K562 (cell line): ENCODE measurements around the gene PDIA4. TPM values are rescaled to one million over a fixed set of nuclear protein-coding genes. Genes with fewer than 3 reads are reported as not detected.

Experiments
- BCLAF1 ChIP-seq, 2 experiments: fragments of 450-650 bp in 1 of 2; IDR thresholded peaks; 2 replicates each; pipeline ENCODE4 v1.6.1; 2011 to 2017; ENCODE audit warnings: low read depth in 2 of 2, antibody characterized with exemption in 1 of 2, borderline replicate concordance in 1 of 2, low read length in 1 of 2, mild to moderate bottlenecking in 1 of 2, mixed read lengths in 1 of 2; ENCODE audit not compliant: control insufficient read depth in 1 of 2
- BRD9 ChIP-seq: fragments of 450-650 bp; IDR thresholded peaks from 2 replicates; pipeline ENCODE4 v1.6.1; 2018; ENCODE audit warnings: low read depth; ENCODE audit not compliant: partially characterized antibody
- BRF2 ChIP-seq: IDR thresholded peaks from 3 replicates; pipeline ENCODE4 v1.6.1; 2011; ENCODE audit warnings: borderline replicate concordance, mild to moderate bottlenecking; ENCODE audit not compliant: insufficient read length, insufficient read depth
- CBFA2T3 ChIP-seq: fragments of 450-650 bp; IDR thresholded peaks from 2 replicates; pipeline ENCODE4 v1.6.1; 2017
- CBX2 ChIP-seq: fragments of 200-600 bp; sonication (generic); IDR thresholded peaks from one replicate; pipeline ENCODE4 v1.6.1; 2012; ENCODE audit warnings: mild to moderate bottlenecking, low read length, inconsistent platforms; ENCODE audit not compliant: insufficient read depth, poor library complexity, severe bottlenecking
- CGGBP1 ChIP-seq: fragments of 250-450 bp; sonication (Bioruptor Pico); IDR thresholded peaks from 2 replicates; pipeline ENCODE4 v1.9.0; 2021; ENCODE audit warnings: mild to moderate bottlenecking
- HDAC1 ChIP-seq, 2 experiments: fragments of 450-650 bp; IDR thresholded peaks; 2 replicates each; pipeline ENCODE4 v1.6.1; 2016 to 2017; ENCODE audit warnings: inconsistent platforms in 1 of 2, mild to moderate bottlenecking in 1 of 2, moderate library complexity in 1 of 2
- HDAC6 ChIP-seq: IDR thresholded peaks from 2 replicates; pipeline ENCODE4 v1.6.1; 2012; ENCODE audit warnings: low read depth, mild to moderate bottlenecking, control low read depth, inconsistent platforms, low read length, moderate library complexity
- MYNN ChIP-seq, 2 experiments: sonication (generic); formaldehyde crosslinking in 1 of 2; IDR thresholded peaks; 2 replicates each; pipeline versions ENCODE4 v1.5.0 to v1.6.1; 2016 to 2020; ENCODE audit warnings: antibody characterized with exemption in 1 of 2, missing genetic modification reagents in 1 of 2
- NFATC3 ChIP-seq: fragments of 450-650 bp; IDR thresholded peaks from 2 replicates; pipeline ENCODE4 v1.6.1; 2017; ENCODE audit warnings: mild to moderate bottlenecking
- NR2C2 ChIP-seq, 2 experiments: fragments of 200-800 bp in 1 of 2; sonication (Bioruptor generic) in 1 of 2; sonication (generic) in 1 of 2; formaldehyde crosslinking in 1 of 2; IDR thresholded peaks; 2 replicates each; pipeline versions ENCODE4 v1.6.1 to v1.8.0; 2016 to 2022; ENCODE audit warnings: mild to moderate bottlenecking in 1 of 2, missing compliant biosample characterization in 1 of 2, missing genetic modification characterization in 1 of 2, missing genetic modification reagents in 1 of 2
- NR3C1 ChIP-seq: sonication (generic); formaldehyde crosslinking; IDR thresholded peaks from 2 replicates; pipeline ENCODE4 v1.8.1; 2022; ENCODE audit warnings: missing genetic modification reagents
- PRMT5 ChIP-seq: sonication (generic); formaldehyde crosslinking; IDR thresholded peaks from 2 replicates; pipeline ENCODE4 v1.5.0; 2020; ENCODE audit warnings: missing genetic modification reagents
- RNF219 ChIP-seq: fragments of 250-450 bp; sonication (Bioruptor Pico); IDR thresholded peaks from 2 replicates; pipeline ENCODE4 v1.5.0; 2022; ENCODE audit warnings: mild to moderate bottlenecking
- SRSF1 ChIP-seq: fragments of 200-400 bp; formaldehyde crosslinking; IDR thresholded peaks from 2 replicates; pipeline ENCODE4 v1.6.1; 2017; ENCODE audit warnings: mild to moderate bottlenecking, low read depth, low read length, moderate library complexity
- ZC3H11A ChIP-seq: IDR thresholded peaks from 2 replicates; pipeline ENCODE4 v1.6.1; 2012; ENCODE audit warnings: low read depth, low read length, improper control_type of control experiment
- ZFP91 ChIP-seq: sonication (generic); formaldehyde crosslinking; IDR thresholded peaks from 2 replicates; pipeline ENCODE4 v1.8.0; 2022; ENCODE audit warnings: mild to moderate bottlenecking, missing genetic modification reagents
- ZKSCAN1 ChIP-seq: fragments of 150-350 bp; IDR thresholded peaks from 2 replicates; pipeline ENCODE4 v1.6.1; 2016; ENCODE audit warnings: low read depth, low read length
- polyA plus RNA-seq, 8 experiments: library from polyadenylated mRNA; depleted of rRNA in 4 of 8; stranded (reverse) in 5 of 8; unstranded in 3 of 8; fragments of >200 nt; fragmentation: Nextera tagmentation in 2 of 8; fragmentation: Illumina TruSeq in 1 of 8; extraction: Ambion mirVana in 2 of 8; extraction: Trizol in 1 of 8; gene quantifications; 2 replicates each; pipeline versions ENCODE4 v1.2.1 to v1.2.3, GENCODE V29; 2011 to 2014; ENCODE audit warnings: inconsistent platforms in 1 of 8, missing spikeins in 1 of 8
- total RNA-seq, 7 experiments: library from RNA; depleted of rRNA in 6 of 7; stranded (reverse); fragments of >200 nt in 6 of 7; fragmentation: Illumina TruSeq in 2 of 7; extraction: Trizol in 2 of 7; gene quantifications; 2 replicates each; pipeline versions ENCODE4 v1.2.1 to v1.2.3, GENCODE V29; 2011 to 2021; ENCODE audit warnings: low replicate concordance in 1 of 7

The PDIA4 gene
- total and polyA plus RNA-seq, 9 of the 15 experiments (the other 6 are each of a cell fraction or from before 2014, with no cell fraction given), result 9.1 to 175 (median 146) TPM

- peak; percentile 65 for TF ChIP-seq CBFA2T3
- no peak for TF ChIP-seq HDAC6
- no peak for TF ChIP-seq SRSF1
- TF ChIP-seq BCLAF1 (IDR thresholded peaks at IDR 0.05; ENCODE audit: borderline replicate concordance in 1 of 2, control insufficient read depth in 1 of 2, low read depth in 2 of 2, low read length in 1 of 2), result 0 out of 4 replicates have a peak, but pooled peaks of 1 of the 2 experiments have one; percentile 80
- TF ChIP-seq HDAC1 (IDR thresholded peaks at IDR 0.05), result peak; percentile 48 to 80; a peak in 3 of 4 replicates
- TF ChIP-seq NFATC3, result peak; percentile 87
- TF ChIP-seq BRF2, result peak; percentile 87
- no peak; the same call in 1 of the 2 replicates for TF ChIP-seq ZC3H11A
- peak; percentile 97 for TF ChIP-seq BRD9
- TF ChIP-seq MYNN (IDR thresholded peaks at IDR 0.05), result no peak
- no peak for TF ChIP-seq MYNN (CRISPR knock-in tag; IDR thresholded peaks at IDR 0.05)
- no peak for TF ChIP-seq RNF219 (CRISPR knock-in tag)
- TF ChIP-seq CGGBP1 (CRISPR knock-in tag), result no peak
- TF ChIP-seq CBX2, result no peak
- no peak for TF ChIP-seq PRMT5 (CRISPR knock-in tag)
- TF ChIP-seq NR3C1 (CRISPR knock-in tag), result no peak
- TF ChIP-seq NR2C2 (CRISPR knock-in tag; IDR thresholded peaks at IDR 0.05), result no peak
- TF ChIP-seq NR2C2 (tag; IDR thresholded peaks at IDR 0.05), result peak; percentile 23; the same call in 1 of the 2 replicates
- peak; percentile 21; the same call in 1 of the 2 replicates for TF ChIP-seq ZKSCAN1
- 0 out of 2 replicates have a peak, but pooled peaks have one; percentile 9 for TF ChIP-seq ZFP91 (CRISPR knock-in tag)
Observed at GRCh38 chr7:148987010-148987750, 41.1 kb downstream of the PDIA4 start (continued).
